Glutamatergic neuron (in vitro differentiated cells): ENCODE data around the gene SNX17. TPM values are rescaled to one million over a fixed set of nuclear protein-coding genes. Genes with fewer than 3 reads are reported as not detected.
"Not testable (repeated sequence)": the region's sequence is repeated elsewhere in the genome, so short reads cannot be mapped to it uniquely, and the experiment has no call there.

ENCODE experiments used
- DNase-seq: peaks from one replicate; pipeline ENCODE4 v3.0.0; 2022
- H3K27ac Mint-ChIP-seq: one replicate; pipeline ENCODE4 v1.8.0; 2020; ENCODE audit warnings: mild to moderate bottlenecking, mixed read lengths, inconsistent platforms; ENCODE audit not compliant: unreplicated experiment
- H3K27me3 Mint-ChIP-seq: one replicate; pipeline ENCODE4 v1.8.0; 2020; ENCODE audit warnings: mild to moderate bottlenecking, moderate library complexity, mixed read lengths, inconsistent platforms; ENCODE audit not compliant: unreplicated experiment
- H3K36me3 Mint-ChIP-seq: one replicate; pipeline ENCODE4 v1.8.0; 2020; ENCODE audit warnings: mild to moderate bottlenecking, mixed read lengths, inconsistent platforms; ENCODE audit not compliant: unreplicated experiment
- H3K4me1 Mint-ChIP-seq: one replicate; pipeline ENCODE4 v1.8.0; 2020; ENCODE audit warnings: mild to moderate bottlenecking, low read depth, mixed read lengths, inconsistent platforms; ENCODE audit not compliant: unreplicated experiment
- H3K4me3 Mint-ChIP-seq: one replicate; pipeline ENCODE4 v1.8.0; 2020; ENCODE audit warnings: mild to moderate bottlenecking, mixed read lengths, inconsistent platforms; ENCODE audit not compliant: unreplicated experiment
- H3K9me3 Mint-ChIP-seq: one replicate; pipeline ENCODE4 v1.8.0; 2020; ENCODE audit warnings: mild to moderate bottlenecking, moderate library complexity, mixed read lengths, inconsistent platforms; ENCODE audit not compliant: unreplicated experiment
- total RNA-seq: library from RNA; stranded (reverse); fragmentation: NEBNext Ultra II Directional; extraction: Animal tissue kit (Norgen Biotek cat#: 25700); gene quantifications from one replicate; pipeline ENCODE4 v1.2.1, GENCODE V29; 2021; ENCODE audit not compliant: unreplicated experiment
- TF ChIP-seq, protein P1 (sequence below): fragments of 200-600 bp; sonication (generic); IDR thresholded peaks from one replicate; pipeline ENCODE4 v1.5.0; 2021; ENCODE audit not compliant: partially characterized antibody, unreplicated experiment

Gene SNX17
- total RNA-seq, 1 donor from 2014 or later: 72.5 TPM

DNA sequence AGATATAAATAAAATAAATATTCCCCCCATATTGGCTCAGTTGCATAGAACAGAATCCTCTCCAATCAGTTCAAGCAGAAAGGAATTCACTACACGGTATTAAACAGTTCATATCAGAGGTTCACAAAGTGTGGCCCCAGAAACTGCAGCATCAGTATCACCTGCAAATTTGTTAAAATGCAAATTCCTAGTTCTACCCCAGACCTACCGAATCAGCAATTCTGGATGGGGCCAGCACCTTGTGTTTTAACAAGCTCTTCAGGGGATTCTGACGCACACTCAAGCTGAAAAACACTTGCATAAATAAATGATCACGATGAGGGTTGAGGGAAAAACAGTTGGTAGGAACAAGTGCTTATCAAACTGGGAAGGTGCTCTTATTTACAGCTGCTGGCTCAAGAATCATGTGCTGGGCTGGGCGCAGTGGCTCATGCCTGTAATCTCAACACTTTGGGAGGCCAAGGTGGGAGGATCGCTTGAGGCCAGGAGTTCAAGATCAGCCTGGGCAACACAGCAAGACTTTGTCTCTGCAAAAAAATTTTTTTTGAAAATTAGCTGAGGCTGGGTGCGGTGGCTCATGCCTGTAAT, 20.2 kb upstream of the SNX17 start:
- TF ChIP-seq, protein P1, sequence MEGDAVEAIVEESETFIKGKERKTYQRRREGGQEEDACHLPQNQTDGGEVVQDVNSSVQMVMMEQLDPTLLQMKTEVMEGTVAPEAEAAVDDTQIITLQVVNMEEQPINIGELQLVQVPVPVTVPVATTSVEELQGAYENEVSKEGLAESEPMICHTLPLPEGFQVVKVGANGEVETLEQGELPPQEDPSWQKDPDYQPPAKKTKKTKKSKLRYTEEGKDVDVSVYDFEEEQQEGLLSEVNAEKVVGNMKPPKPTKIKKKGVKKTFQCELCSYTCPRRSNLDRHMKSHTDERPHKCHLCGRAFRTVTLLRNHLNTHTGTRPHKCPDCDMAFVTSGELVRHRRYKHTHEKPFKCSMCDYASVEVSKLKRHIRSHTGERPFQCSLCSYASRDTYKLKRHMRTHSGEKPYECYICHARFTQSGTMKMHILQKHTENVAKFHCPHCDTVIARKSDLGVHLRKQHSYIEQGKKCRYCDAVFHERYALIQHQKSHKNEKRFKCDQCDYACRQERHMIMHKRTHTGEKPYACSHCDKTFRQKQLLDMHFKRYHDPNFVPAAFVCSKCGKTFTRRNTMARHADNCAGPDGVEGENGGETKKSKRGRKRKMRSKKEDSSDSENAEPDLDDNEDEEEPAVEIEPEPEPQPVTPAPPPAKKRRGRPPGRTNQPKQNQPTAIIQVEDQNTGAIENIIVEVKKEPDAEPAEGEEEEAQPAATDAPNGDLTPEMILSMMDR: no peak
- Mint-ChIP-seq H3K36me3 (no peaks in the 10 kb centered on the region), H3K27ac (no peak overlapping the region), H3K4me3 (no peak overlapping the region), H3K27me3 (peaks cover 3% of the 10 kb centered on the region), H3K4me1 (peaks cover 3% of the 10 kb centered on the region), H3K9me3 (peaks cover 6% of the 10 kb centered on the region)
- no peak for DNase-seq

DNA sequence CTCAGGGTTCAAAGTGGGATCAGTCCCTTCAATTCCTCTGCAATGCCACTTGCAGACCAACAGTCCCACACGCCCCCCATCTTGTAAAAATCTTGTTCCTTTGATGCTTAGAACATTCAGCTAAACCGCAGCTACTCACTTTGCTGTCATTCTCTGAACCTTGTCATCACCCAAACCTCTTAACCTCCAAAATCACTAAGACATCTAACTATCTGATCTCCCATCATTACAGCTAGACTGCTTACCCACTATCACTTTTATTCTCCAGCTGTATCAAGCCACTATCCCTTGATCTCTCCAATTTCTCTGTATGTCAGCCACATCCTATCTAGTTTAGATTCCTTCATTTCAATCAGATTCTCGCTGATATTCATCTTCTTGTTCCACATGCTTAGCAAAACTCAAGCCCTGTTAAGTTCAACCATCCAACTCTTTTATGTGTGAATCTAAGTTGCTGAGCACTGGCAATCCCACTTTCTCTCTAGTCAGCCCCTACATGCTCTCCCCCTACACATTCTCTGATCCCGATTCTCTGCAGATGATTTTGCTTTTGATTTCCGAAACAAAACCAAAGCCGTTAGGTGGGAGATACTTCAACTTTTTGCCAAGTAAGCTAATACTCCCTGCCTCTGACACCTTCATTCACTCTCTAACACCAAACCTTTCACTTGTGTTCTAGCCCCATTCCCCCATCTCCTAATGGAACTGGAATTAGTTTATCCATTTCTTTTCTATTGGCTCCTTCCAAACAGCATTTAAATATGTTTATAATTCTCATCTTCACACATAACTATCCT, 18.4 kb upstream of the SNX17 start:
- no peak for DNase-seq
- no peaks in the 10 kb centered on the region for H3K36me3 Mint-ChIP-seq
- H3K4me3 Mint-ChIP-seq: no peak overlapping the region
- no peak overlapping the region for H3K27ac Mint-ChIP-seq
- peaks cover 16% of the 10 kb centered on the region for H3K9me3 Mint-ChIP-seq
- peaks cover 10% of the 10 kb centered on the region for H3K4me1 Mint-ChIP-seq
- H3K27me3 Mint-ChIP-seq: peaks cover 10% of the 10 kb centered on the region
- TF ChIP-seq, protein P1: no peak

DNA sequence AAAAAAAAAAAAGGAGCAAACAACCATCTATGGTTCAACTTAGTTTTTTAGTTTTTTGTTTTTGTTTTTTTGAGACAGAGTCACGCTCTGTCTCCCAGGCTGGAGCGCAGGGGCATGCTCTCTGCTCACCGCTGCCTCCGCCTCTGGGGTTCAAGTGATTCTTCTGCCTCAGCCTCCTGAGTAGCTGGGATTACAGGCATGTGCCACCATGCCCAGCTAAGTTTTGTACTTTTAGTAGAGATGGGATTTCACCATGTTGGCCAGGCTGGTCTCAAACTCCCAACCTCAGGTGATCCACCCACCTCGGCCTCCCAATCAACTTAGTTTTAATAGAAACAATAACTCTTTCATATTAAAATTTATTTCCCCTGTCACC, 17.0 kb upstream of the SNX17 start:
- not testable (repeated sequence) for H3K36me3 Mint-ChIP-seq, H3K4me3 Mint-ChIP-seq, DNase-seq, H3K27ac Mint-ChIP-seq
- peaks cover 16% of the 10 kb centered on the region for H3K9me3 Mint-ChIP-seq
- peaks cover 10% of the 10 kb centered on the region for H3K4me1 Mint-ChIP-seq
- peaks cover 11% of the 10 kb centered on the region for H3K27me3 Mint-ChIP-seq

DNA sequence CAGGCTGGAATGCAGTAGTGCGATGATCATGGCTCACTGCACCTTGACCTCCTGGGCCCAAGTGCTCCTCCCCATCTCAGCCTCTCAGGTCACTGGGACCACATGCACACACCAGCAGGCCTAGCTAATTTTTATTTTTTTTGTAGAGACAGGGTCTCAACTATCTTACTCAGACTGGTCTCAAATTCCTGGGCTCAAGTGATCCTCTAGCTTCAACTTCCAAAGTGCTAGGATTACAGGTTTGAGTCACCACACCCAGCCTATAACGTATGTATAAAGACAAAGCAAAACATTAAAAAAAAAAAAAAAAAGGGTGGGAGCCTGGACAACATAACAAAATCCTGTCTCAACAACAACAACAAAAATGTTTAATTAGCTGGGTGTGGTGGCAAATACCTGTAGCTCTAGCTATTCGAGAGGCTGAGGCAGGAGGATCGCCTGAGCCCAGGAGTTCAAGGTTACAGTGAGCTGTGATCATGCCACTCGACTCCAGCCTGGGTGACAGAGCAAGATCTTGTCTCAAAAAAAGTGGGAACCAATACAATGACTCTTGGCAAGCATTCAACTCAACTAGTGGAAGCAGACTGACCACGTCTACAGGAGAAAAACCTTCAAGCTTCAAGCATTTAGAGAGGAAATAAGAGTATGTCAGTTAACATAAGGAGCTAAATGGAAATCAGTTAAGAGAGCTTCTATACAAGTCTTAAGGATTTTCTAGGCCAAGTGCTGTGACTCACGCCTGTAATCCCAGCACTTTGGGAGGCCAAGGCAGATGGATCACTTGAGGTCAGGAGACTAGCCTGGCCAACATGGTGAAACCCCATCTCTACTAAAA, 16.4 kb upstream of the SNX17 start:
- Mint-ChIP-seq H3K27ac (no peak overlapping the region), H3K9me3 (peaks cover 19% of the 10 kb centered on the region), H3K36me3 (no peaks in the 10 kb centered on the region), H3K27me3 (peaks cover 14% of the 10 kb centered on the region), H3K4me3 (no peak overlapping the region), H3K4me1 (peaks cover 10% of the 10 kb centered on the region)
- no peak for DNase-seq
- TF ChIP-seq, protein P1: no peak

DNA sequence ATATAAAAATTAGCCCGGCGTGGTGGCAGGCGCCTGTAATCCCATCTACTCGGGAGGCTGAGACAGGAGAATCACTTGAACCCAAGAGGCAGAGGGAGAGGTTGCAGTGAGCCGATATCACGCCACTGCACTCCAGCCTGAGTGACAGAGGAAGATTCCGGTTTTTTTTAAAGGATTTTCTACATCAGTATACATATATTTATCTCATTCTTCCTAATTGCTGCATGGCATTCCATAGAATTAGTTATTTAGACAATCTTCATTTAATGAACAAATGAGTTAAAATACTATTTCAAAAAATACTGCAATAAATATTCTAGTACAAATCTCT, 15.9 kb upstream of the SNX17 start:
- no peak for DNase-seq
- no peaks in the 10 kb centered on the region for H3K36me3 Mint-ChIP-seq
- TF ChIP-seq, protein P1: no peak
- peaks cover 10% of the 10 kb centered on the region for H3K4me1 Mint-ChIP-seq
- H3K27ac Mint-ChIP-seq: no peak overlapping the region
- peaks cover 14% of the 10 kb centered on the region for H3K27me3 Mint-ChIP-seq
- H3K4me3 Mint-ChIP-seq: peak overlapping the region; percentile 100
- peaks cover 19% of the 10 kb centered on the region for H3K9me3 Mint-ChIP-seq
